ENCODE data around the gene SLC44A1. TPM values are rescaled to one million over a fixed set of nuclear protein-coding genes. Genes with fewer than 3 reads are reported as not detected.

The SLC44A1 gene
- total RNA-seq, 1 donor from 2014 or later: 33.5 TPM

GRCh38 chr9:105436783-105437182, 192.3 kb downstream of the SLC44A1 start:
- no peak for DNase-seq

DNA sequence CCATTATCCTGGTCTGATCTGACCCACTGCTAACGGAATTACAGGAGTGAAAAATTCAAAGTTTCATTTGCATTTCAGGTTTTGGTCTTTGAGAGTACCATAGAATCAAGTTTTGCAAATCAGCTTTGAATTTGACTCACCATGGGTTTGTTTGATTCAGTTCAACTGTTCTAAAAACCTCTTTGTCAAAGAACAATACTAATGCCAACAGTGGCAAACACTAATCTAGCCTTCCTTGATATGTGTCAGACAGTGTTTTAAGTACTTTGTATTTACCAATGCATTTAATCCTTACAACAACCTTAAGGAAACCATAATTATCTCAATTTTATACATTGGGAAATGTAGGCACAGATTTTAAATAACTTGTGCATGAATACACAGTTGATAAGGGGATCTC, 193.3 kb downstream of the SLC44A1 start:
- DNase-seq: no peak

DNA sequence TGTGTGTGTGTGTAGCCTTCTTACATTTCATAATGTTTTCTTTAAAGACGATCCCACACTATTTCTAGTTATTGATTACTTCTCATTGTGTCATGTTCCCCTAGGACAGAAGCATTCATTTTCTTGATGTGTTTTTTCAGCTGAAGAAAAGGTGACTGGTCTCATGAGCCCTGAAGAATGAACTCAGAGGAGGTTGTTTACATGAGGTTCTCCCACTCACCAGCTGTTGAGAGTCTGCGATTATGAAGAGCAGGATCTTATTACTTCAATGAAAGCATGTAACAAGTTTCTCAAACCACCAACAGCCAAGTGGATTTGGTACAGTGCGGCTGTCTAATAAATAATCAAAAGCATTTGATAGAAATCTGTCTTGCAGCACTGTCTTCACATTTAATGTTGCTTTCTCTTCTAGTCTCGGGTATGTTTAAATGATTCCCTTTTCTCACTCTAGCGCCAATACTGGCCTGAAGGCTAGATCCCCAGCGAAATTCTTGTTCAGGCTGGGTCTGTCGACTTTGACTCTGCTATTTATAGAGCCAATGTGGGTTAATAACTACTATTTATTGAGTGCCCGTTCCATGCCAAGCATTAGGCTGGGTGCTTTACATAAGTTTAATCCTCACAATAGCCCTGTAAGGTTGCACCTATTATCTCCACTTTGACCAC, 193.8 kb downstream of the SLC44A1 start:
- peak; percentile 31 for DNase-seq

DNA sequence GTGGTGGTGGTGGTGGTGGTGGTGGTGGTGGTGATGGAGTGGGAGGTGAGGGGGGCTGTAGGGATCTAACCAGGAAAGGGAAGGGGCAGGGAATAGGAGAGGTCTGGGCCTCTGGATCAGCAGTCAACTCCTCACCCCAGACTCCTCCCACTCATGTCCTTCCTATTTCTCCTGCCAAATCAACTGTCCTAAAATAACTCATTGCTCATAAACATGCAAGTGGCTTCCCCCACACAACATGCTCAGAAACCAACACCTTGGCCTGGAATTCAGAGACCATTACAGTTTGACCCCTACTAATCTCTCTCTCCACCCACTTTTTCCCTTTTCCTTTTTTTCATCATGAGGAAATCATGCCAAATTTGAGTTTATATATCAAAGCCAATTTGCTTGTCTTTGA, 195.0 kb downstream of the SLC44A1 start:
- DNase-seq: no peak

DNA sequence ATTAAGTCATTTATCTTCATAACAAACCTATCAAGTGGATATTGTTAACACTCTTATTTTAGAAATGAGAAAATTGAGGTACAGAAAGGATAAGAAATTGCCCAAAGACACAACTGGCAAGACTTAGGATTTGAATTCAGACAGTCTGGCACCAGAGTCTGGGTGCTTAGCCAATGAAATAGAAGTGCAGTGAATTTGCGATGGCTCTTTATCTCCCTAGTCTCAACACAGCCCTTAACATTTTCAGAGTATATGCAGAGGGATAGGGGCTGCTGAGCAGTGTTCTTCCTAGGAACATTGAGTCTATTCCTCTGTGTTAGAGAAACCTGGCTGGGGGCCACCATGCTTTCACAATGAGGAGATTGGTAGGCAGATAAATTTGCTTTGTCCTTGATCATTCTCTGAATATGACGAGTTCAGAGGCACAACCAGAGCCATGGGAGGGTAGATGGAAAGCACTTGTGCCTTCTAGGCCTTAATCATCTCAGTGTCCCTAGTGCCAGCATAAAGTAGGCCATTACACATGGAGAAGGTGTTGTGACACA, 197.2 kb downstream of the SLC44A1 start:
- no peak for DNase-seq

- DNase-seq: no peak
Measured at GRCh38 chr9:105443121-105443520, 198.7 kb downstream of the SLC44A1 start.

GRCh38 chr9:105444130-105444529, 199.7 kb downstream of the SLC44A1 start:
- DNase-seq: no peak

DNA sequence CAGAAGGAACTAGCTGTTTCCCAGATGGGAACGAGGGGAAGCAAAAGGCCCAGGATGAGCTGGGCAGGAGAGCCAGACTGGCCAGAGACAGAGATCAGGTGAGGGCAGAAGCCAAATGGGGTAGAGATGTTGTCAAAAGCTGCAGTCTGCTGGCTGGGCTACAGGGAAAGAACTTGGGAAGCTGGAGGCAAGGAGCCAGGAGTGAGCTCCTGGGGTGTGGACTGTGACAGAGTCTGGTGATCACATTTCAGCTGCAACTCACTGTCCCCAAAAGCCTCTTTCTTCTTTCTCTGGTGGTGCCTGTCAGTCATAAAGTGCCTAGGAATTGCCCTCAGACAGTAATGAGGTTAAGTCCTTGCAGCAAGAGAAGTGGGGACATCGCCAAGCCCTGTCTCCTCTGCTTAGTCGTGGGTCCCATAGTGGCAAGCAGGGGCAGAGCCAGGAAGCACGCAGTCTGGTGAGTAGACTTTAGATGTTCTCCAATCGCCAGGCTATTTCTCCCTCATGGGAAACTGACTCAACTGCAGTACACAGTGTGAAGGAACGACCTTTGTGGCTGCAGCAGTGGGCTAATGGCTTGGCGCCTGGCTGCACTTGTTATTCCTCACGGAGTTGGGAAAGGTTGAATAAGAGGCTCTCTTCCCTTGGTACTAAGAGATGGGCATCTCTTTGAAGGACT, 200.9 kb downstream of the SLC44A1 start:
- DNase-seq: no peak

DNA sequence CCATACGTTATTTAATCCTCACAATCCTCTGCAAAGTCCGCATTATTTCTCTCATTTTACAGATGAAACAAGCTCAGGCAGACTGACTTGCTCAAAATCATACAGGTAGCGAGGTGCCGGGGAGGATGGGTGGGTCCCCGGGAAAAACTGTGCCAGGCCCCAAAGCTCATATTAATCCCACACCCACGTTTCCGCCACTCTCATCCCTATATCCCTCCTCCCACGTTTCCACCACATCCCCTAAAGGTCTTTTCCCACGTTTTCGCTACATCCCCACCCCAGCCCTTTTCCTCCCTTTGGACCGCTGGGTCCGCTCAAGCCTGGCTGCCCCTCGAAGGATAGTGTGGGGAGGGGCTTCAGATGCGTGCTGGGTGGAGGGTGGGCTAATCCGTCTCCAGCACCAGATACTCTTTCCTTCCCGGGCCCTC, 202.9 kb downstream of the SLC44A1 start:
- DNase-seq: no peak

GRCh38 chr9:105447814-105448812, 203.7 kb downstream of the SLC44A1 start, which contains the start of gene FSD1L:
Gene FSD1L (plus strand): TSS chr9:105448034. CDS start chr9:105448221, 187 bp downstream.
- peak; percentile 82 for DNase-seq

GRCh38 chr9:105449081-105449480, 204.6 kb downstream of the SLC44A1 start:
- DNase-seq: no peak

GRCh38 chr9:105452185-105452584, 207.7 kb downstream of the SLC44A1 start:
- DNase-seq: no peak

DNA sequence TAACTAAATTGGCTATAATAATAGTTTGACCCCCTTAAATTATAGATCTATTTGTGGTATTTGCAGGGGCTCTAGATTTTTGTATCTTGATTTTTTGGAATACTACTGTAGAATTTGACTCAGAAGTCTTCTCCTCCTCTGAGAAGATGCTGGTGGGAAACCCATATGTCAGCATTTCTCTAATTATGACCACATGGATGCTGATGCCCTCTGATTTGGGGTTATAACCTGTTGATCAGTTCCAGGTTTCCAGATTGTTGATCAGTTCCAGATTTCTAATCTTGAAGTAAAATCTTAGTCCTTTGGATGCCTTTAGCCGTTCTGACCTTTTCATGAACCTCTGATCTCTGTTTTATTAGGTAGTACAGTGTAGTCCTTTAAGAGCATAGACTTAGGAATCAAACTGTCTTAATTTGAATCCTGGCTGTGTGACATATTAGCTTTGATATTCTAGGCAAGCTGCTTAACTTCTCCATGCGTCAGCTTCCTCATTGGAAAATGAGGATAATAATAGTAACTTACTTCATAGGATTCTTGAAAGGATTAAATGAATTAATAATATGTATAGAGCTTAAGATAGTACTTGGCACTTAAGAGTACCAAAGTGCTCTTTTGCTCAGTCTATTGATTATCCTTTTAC, 211.5 kb downstream of the SLC44A1 start:
- no peak for DNase-seq

DNA sequence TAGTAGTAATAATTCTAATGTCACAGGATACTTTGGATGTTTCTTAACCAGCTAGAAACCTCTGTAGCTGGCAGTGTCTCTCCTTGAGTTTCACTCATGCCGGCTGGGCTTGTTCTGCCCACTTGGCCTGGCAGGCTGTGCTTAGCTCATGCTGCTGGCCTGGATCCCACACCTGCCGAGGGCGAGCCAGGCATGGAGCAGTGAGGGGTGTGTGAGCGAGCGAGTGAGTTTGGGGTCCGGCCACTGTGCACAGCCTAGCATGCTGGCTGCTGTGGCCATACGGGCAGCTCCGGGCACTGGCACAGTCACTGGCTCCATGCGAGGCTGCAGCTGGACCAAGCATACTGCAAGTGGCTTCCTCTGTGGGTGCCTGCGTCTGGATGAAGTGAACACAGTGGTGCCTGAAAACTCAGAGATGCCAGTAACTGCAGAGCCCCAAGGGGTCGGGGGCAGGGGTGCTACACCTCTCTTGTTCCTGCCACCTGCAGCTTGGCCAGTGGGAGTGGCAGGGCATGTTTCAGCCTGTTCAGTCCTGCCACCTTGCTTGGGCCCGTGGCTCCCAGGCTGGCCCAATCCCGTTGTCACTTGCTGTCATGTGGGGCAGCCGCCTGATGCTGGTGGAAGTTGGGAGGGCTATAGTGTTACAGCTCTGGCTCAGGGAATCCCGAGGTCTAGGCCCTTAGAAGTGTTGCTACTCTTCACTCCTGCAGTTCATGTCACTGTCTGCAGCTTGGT, 213.3 kb downstream of the SLC44A1 start:
- no peak for DNase-seq

GRCh38 chr9:105458404-105458803, 214.0 kb downstream of the SLC44A1 start:
- DNase-seq: no peak

DNA sequence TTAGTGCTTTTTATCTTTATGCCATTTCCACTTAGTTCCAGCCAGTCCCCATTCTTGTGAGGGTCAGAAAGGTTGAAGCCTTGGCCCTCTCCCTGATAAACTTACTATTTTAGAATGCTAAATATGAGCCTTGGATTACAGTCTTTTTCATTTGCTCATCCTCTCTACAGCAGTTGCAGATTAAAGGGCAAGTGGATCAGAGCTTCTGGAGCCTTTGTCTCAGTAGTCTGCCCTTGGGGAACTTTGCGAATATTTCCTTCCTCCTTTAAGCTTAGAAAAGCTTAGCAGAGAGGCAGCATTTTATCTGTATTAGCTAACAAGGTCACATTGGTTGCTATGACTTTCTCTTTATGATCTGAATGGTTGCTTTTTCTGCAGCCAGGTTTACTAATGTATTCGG, 214.9 kb downstream of the SLC44A1 start:
- no peak for DNase-seq

DNA sequence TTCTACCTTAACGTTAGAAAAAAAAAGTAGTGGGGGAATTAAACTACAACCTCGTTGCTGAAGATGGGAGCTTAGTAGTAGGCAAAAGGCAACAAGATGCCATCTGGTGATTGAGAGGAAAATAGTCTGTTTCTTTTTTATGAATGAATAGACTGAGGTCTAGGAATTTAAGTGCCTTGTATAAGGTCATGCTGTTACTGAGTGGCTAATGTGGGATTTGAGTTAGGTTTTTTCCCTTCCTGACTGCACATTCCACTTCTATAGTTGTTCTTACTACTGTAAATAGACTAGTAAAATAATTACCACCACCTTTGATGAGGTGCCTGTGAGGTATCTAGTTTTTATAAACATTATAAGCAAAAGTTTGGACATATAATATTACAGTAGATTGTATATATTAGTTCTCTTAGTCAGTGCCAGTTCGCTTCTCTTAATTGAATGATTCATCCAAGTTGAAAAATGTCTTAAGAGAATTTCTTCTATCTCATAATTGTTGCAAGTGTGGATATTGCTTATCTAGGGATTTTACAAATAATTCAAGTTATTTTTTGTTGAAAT, 222.5 kb downstream of the SLC44A1 start:
- no peak for DNase-seq

GRCh38 chr9:105468875-105469274, 224.4 kb downstream of the SLC44A1 start:
- DNase-seq: no peak

GRCh38 chr9:105473221-105473620, 228.8 kb downstream of the SLC44A1 start:
- DNase-seq: no peak

DNA sequence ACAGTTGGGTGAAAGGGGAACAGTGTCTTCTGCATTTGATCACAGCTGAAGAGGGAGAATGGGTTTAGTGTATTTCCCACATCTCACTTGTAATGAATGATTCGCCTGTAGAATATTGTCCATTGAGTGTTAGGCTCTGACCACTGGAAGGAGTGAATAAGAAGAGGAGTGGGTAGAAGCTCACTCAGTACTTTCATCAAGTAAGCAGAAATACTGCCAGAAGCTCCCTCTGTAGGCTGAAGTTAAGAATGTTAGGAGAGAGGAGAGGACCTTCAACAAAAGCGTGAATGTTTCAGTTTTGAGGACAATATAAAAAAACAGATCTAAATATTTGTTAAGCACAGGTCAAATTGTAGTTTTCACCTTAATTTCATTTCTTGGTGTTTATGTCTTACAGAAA, 230.9 kb downstream of the SLC44A1 start:
- DNase-seq: peak; percentile 10

GRCh38 chr9:105479846-105480245, 235.4 kb downstream of the SLC44A1 start:
- no peak for DNase-seq
